Pancreas (tissue), 10 donors: ENCODE measurements around the gene SPC25. TPM values are rescaled to one million over a fixed set of nuclear protein-coding genes. Genes with fewer than 3 reads are reported as not detected.

Source experiments
- ATAC-seq, 4 donors: fragments of 200-7000 bp; cut with Tn5 transposase; one replicate each; pipeline versions ENCODE4 v1.8.0 to v1.9.1; 2020; ENCODE audit warnings: mild to moderate bottlenecking in 4 of 4, moderate library complexity in 4 of 4
- DNase-seq, 6 donors: peaks; one replicate each; pipeline ENCODE4 v3.0.0-alpha.2; 2020
- FAIRE-seq: peaks from 2 replicates; lab custom pipeline; 2012; peaks lifted over from hg19 to GRCh38; lab: Jason Lieb, UNC
- H3K27ac ChIP-seq, 4 donors: fragments of 200-600 bp; sonication (generic); 1 replicate in 3 of 4; 2 replicates in 1 of 4; pipeline versions ENCODE4 v1.5.0 to v1.8.0; 2020
- H3K27me3 ChIP-seq, 4 donors: fragments of 200-600 bp; one replicate each; pipeline ENCODE4 v1.8.0; 2021
- H3K36me3 ChIP-seq, 3 donors: fragments of 200-600 bp; sonication (generic) in 1 of 3; one replicate each; pipeline versions ENCODE4 v1.5.0 to v1.8.0; 2020 to 2021
- H3K4me1 ChIP-seq, 3 donors: fragments of 200-600 bp; one replicate each; pipeline ENCODE4 v1.8.0; 2021
- H3K4me3 ChIP-seq, 4 donors: fragments of 200-600 bp; sonication (generic) in 2 of 4; one replicate each; pipeline versions ENCODE4 v1.5.0 to v1.8.0; 2020 to 2021
- H3K9me3 ChIP-seq, 4 donors: fragments of 200-600 bp; one replicate each; pipeline ENCODE4 v1.8.0; 2021
- CTCF ChIP-seq, 4 donors: fragments of 200-600 bp; sonication (generic) in 3 of 4; IDR thresholded peaks; one replicate each; pipeline versions ENCODE4 v1.5.0 to v1.8.0; 2021; ENCODE audit warnings: antibody characterized with exemption in 4 of 4
- WGBS, 2 donors: extraction: QIAGEN DNeasy Blood & Tissue Kit; methylation state at CpG; one replicate each; pipeline ENCODE4 v1.1.7; 2013; 5-methylcytosine and 5-hydroxymethylcytosine counted together
- intact Hi-C, 3 donors: fragments of 100-400 bp; cut with DNase I; formaldehyde crosslinking; loops; one replicate each; pipeline versions ENCODE4 v1.11.1 to v1.14.2; 2022
- polyA plus RNA-seq, 2 donors: library from polyadenylated mRNA; stranded (reverse); fragments of 200-250 nt; gene quantifications; one replicate each; pipeline ENCODE4 v1.2.3, GENCODE V29; 2013
- total RNA-seq, 6 donors: library from RNA; stranded (reverse); fragmentation: NEBNext Ultra II Directional in 4 of 6; extraction: Animal tissue kit (Norgen Biotek cat#: 25700) in 4 of 6; gene quantifications; one replicate each; pipeline versions ENCODE4 v1.2.1 to v1.2.4, GENCODE V29; 2021 to 2023
- donor health status: healthy with polysubstance abuse.
- donor health status: DM: no; HTN: no; CAD: no; lungs with moderate emphysema.
- donor health status: DM: no; HTN: no; CAD: no.
- donor health status: control.
- donor health status: control.
- donor health status: Bipolar disorder and iron deficiency.
- donor health status: DM: yes; HTN: yes; CAD: no.
- donor health status: DM: no; HTN: no; CAD: no.
- donor health status: DM: no; HTN: no; CAD: no.
- donor health status: DM: yes; HTN: yes; CAD: no.

The SPC25 gene
- total and polyA plus RNA-seq, 8 donors: 0.14 to 4.2 (median 0.83) TPM

DNA sequence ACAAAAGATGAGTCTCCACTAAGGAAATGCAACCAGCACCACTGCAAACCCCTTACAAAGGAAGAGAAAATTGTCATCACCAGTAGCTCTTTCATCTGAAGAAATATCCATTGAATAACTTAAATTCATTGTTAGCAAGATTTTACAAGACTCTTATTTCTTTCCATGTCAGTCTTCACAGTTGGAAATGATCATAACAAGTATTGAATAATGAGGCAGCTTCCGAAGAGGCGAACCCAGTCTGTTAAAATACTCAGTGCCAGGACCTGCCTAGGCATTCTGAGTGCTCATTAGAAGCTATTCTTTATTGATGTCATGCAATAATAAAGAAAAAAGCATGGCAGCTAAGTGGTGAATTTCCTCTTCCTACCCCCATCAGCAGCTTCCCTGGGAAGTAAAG, 54.3 kb downstream of the SPC25 start:
- peaks cover 0 to 4% (median 0%) of the 10 kb centered on the region in 3 donors for H3K4me1 ChIP-seq
- intact Hi-C loops: no loop called here
- no peaks in the 10 kb centered on the region for H3K27me3 ChIP-seq
- H3K4me3 ChIP-seq: no peak overlapping the region
- H3K27ac ChIP-seq: no peak overlapping the region
- FAIRE-seq (no peak), DNase-seq (no peak), ATAC-seq (no peak)
- TF ChIP-seq CTCF (IDR thresholded peaks at IDR 0.05): no peak
- peaks cover 0 to 31% (median 7%) of the 10 kb centered on the region in 3 donors for H3K36me3 ChIP-seq
- no peaks in the 10 kb centered on the region for H3K9me3 ChIP-seq
- 95 to 97% methylated on average over 2 of the region's 2 CpGs for WGBS, 2 donors

DNA sequence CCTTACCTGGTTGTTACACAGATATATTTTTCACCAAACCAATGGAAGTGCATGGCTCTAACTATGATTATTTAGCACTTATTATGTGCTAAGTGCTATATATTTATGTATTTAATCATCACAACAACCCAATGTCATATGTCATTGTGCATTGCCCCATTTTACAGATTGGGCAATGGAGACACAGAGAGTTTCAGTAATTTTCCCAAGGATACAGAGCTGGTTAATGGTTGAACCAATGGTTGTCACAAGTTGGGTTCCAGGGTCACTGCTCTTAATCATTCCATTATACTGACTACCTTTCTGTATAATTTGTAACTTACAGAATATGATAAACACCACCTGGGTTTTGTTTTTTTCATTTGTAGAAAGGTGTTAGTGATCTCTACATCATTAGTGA, 58.6 kb downstream of the SPC25 start:
- H3K27me3 ChIP-seq: no peaks in the 10 kb centered on the region
- peaks cover 0 to 55% (median 14%) of the 10 kb centered on the region in 3 donors for H3K36me3 ChIP-seq
- no peaks in the 10 kb centered on the region for H3K9me3 ChIP-seq
- H3K4me3 ChIP-seq: no peak overlapping the region
- H3K4me1 ChIP-seq: no peaks in the 10 kb centered on the region
- ATAC-seq (no peak), DNase-seq (no peak), FAIRE-seq (no peak)
- H3K27ac ChIP-seq: no peak overlapping the region
- TF ChIP-seq CTCF (IDR thresholded peaks at IDR 0.05): no peak
- intact Hi-C loops: no loop called here

- DNase-seq: no peak
- intact Hi-C loops: no loop called here
- Histone ChIP-seq H3K36me3 (peaks cover 0 to 53% (median 14%) of the 10 kb centered on the region in 3 donors), H3K27ac (no peak overlapping the region), H3K4me3 (no peak overlapping the region), H3K9me3 (no peaks in the 10 kb centered on the region), H3K4me1 (no peaks in the 10 kb centered on the region), H3K27me3 (no peaks in the 10 kb centered on the region)
- no peak for ATAC-seq
- no peak for FAIRE-seq
- TF ChIP-seq CTCF (IDR thresholded peaks at IDR 0.05): no peak
These were observed 59.3 kb downstream of the SPC25 start for GRCh38 chr2:168830958-168831357.

DNA sequence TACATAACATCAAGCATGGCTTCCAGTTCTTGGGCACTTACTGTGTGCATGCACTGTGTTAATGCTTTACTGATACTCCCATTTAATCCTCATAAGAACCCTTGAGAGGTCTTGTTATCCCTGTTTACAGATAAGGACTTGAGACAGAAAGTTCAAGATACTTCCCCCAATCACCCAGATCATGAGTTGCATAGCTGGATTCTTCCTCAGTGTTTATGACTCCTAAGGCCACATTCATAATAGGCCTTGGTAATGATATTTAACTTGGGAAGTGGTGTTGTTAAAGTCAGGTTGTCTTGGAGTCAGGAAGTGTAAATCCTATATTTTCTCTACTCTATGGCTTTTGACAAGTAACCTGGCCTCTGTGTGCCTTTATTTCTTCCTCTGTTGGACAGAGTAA, 65.1 kb downstream of the SPC25 start:
- no peaks in the 10 kb centered on the region for H3K27me3 ChIP-seq
- H3K27ac ChIP-seq: no peak overlapping the region
- no peak for FAIRE-seq
- no peak for TF ChIP-seq CTCF (IDR thresholded peaks at IDR 0.05)
- H3K4me1 ChIP-seq: no peaks in the 10 kb centered on the region
- H3K9me3 ChIP-seq: no peaks in the 10 kb centered on the region
- H3K4me3 ChIP-seq: no peak overlapping the region
- no peak for ATAC-seq
- H3K36me3 ChIP-seq: peaks cover 0 to 30% (median 2%) of the 10 kb centered on the region in 3 donors
- intact Hi-C loops: no loop called here
- no peak for DNase-seq

DNA sequence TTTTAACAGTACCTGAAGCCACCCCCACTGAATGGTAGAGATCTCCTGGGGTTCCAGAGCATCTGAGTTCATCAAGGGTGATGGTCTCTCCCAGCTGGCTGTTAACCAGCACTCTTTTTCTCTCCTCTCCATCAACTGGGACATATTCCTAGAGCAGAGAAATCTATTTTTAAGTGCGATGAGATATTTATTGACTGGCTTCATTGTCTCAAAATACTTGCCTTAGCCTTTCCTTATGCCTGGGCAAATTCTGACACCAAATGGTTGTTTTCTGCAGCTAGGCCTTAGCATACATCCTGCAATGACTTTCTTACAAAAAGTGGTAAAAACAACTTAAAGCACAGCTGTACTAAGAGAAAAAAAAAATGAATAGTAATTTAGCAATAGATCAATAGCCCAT, 68.2 kb downstream of the SPC25 start:
- FAIRE-seq: no peak

More for the DNA sequence above, 68.2 kb downstream of the SPC25 start:
- intact Hi-C loops: no loop called here
- H3K9me3 ChIP-seq: no peaks in the 10 kb centered on the region
- WGBS, 2 donors: 84 to 92% methylated on average over 1 of the region's 1 CpG
- DNase-seq (no peak), ATAC-seq (no peak)
- no peaks in the 10 kb centered on the region for H3K4me1 ChIP-seq
- TF ChIP-seq CTCF (IDR thresholded peaks at IDR 0.05): no peak
- peaks cover 0 to 11% (median 0%) of the 10 kb centered on the region in 3 donors for H3K36me3 ChIP-seq
- no peak overlapping the region for H3K27ac ChIP-seq
- H3K4me3 ChIP-seq: no peak overlapping the region
- H3K27me3 ChIP-seq: no peaks in the 10 kb centered on the region
